ENCODE data around the gene PEX6.

DNA sequence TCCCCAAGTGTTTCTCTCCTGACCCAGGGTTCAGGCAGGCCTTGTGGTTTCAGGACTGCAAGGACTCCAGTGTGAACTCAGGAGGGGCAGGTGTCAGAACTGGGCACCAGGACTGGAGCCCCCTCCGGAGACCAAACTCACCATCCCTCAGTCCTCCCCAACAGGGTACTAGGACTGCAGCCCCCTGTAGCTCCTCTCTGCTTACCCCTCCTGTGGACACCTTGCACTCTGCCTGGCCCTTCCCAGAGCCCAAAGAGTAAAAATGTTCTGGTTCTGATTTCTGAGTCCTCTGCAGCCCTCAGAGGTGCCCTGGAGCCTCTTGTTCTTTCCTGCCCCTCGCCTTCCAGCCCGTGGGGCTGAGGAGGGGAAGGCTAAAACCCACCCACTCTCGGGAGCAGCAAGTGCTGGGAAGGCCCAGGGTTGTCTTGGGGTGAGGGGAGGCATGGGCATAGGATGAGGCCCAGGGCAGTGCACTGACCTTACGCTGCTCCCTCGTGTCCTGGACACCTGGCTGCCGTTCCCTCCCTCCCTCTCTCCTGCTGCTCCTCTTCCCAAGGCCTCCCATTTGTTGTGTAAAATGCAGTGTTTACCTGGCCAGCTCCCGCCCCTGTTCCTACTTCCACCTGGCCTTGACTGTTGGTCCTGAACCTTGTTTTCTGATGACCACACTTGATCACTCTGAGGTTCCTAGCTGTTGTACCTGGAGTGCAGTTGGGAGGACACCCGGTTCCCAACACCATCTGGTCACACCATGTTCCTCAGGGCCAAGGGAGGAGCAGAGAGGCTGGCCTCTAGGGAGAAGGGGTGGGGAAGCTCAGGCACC lies 39.8 kb downstream of the PEX6 start:
- TF ChIP-seq, protein P1, sequence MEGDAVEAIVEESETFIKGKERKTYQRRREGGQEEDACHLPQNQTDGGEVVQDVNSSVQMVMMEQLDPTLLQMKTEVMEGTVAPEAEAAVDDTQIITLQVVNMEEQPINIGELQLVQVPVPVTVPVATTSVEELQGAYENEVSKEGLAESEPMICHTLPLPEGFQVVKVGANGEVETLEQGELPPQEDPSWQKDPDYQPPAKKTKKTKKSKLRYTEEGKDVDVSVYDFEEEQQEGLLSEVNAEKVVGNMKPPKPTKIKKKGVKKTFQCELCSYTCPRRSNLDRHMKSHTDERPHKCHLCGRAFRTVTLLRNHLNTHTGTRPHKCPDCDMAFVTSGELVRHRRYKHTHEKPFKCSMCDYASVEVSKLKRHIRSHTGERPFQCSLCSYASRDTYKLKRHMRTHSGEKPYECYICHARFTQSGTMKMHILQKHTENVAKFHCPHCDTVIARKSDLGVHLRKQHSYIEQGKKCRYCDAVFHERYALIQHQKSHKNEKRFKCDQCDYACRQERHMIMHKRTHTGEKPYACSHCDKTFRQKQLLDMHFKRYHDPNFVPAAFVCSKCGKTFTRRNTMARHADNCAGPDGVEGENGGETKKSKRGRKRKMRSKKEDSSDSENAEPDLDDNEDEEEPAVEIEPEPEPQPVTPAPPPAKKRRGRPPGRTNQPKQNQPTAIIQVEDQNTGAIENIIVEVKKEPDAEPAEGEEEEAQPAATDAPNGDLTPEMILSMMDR (conservative IDR thresholded peaks at IDR 0.05; ENCODE audit: low read depth in 2 of 2): no peak
- TF ChIP-seq EZH2 (IDR thresholded peaks at IDR 0.05; ENCODE audit: low read depth, unreplicated experiment) (no peak), POLR2AphosphoS5 (IDR thresholded peaks at IDR 0.05; ENCODE audit: low read depth) (no peak), EZH2phosphoT487 (IDR thresholded peaks at IDR 0.05; ENCODE audit: unreplicated experiment) (no peak), CREB1 (CRISPR knock-in tag; IDR thresholded peaks at IDR 0.05; ENCODE audit: low read depth) (no peak), NANOG (IDR thresholded peaks at IDR 0.05; ENCODE audit: borderline replicate concordance) (no peak)
- TF ChIP-seq, protein P2, sequence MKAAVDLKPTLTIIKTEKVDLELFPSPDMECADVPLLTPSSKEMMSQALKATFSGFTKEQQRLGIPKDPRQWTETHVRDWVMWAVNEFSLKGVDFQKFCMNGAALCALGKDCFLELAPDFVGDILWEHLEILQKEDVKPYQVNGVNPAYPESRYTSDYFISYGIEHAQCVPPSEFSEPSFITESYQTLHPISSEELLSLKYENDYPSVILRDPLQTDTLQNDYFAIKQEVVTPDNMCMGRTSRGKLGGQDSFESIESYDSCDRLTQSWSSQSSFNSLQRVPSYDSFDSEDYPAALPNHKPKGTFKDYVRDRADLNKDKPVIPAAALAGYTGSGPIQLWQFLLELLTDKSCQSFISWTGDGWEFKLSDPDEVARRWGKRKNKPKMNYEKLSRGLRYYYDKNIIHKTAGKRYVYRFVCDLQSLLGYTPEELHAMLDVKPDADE (IDR thresholded peaks at IDR 0.05): no peak
- TF ChIP-seq, protein P3, sequence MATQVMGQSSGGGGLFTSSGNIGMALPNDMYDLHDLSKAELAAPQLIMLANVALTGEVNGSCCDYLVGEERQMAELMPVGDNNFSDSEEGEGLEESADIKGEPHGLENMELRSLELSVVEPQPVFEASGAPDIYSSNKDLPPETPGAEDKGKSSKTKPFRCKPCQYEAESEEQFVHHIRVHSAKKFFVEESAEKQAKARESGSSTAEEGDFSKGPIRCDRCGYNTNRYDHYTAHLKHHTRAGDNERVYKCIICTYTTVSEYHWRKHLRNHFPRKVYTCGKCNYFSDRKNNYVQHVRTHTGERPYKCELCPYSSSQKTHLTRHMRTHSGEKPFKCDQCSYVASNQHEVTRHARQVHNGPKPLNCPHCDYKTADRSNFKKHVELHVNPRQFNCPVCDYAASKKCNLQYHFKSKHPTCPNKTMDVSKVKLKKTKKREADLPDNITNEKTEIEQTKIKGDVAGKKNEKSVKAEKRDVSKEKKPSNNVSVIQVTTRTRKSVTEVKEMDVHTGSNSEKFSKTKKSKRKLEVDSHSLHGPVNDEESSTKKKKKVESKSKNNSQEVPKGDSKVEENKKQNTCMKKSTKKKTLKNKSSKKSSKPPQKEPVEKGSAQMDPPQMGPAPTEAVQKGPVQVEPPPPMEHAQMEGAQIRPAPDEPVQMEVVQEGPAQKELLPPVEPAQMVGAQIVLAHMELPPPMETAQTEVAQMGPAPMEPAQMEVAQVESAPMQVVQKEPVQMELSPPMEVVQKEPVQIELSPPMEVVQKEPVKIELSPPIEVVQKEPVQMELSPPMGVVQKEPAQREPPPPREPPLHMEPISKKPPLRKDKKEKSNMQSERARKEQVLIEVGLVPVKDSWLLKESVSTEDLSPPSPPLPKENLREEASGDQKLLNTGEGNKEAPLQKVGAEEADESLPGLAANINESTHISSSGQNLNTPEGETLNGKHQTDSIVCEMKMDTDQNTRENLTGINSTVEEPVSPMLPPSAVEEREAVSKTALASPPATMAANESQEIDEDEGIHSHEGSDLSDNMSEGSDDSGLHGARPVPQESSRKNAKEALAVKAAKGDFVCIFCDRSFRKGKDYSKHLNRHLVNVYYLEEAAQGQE (IDR thresholded peaks at IDR 0.05; ENCODE audit: unreplicated experiment): no peak

Measured in GM23338 (cell line).